K562 (cell line): ENCODE data around the gene TMEM208. TPM values are rescaled to one million over a fixed set of nuclear protein-coding genes. Genes with fewer than 3 reads are reported as not detected.

ENCODE experiments used
- CXXC5 ChIP-seq: fragments of 250-450 bp; sonication (Bioruptor Pico); IDR thresholded peaks from 2 replicates; pipeline ENCODE4 v1.8.0; 2022; ENCODE audit warnings: inconsistent platforms, mild to moderate bottlenecking, moderate library complexity
- GABPA ChIP-seq: fragments of 200-800 bp; sonication (Bioruptor generic); conservative IDR thresholded peaks from 2 replicates; pipeline ENCODE4 v1.6.1; 2016; ENCODE audit warnings: low read depth, missing genetic modification characterization, missing compliant biosample characterization
- HCFC1 ChIP-seq: IDR thresholded peaks from 2 replicates; pipeline ENCODE4 v1.6.1; 2012; ENCODE audit warnings: low read depth, low read length, improper control_type of control experiment
- MXI1 ChIP-seq: IDR thresholded peaks from 2 replicates; pipeline ENCODE4 v1.6.1; 2011; ENCODE audit warnings: low read depth, mild to moderate bottlenecking, improper control_type of control experiment, low read length
- POLR2A ChIP-seq: fragments of 450-650 bp; conservative IDR thresholded peaks from 2 replicates; pipeline ENCODE4 v1.6.1; 2016
- RB1 ChIP-seq: fragments of 450-650 bp; IDR thresholded peaks from 2 replicates; pipeline ENCODE4 v1.6.1; 2017; ENCODE audit warnings: low read depth, mild to moderate bottlenecking
- RBM34 ChIP-seq: fragments of 200-400 bp; formaldehyde crosslinking; IDR thresholded peaks from 2 replicates; pipeline ENCODE4 v1.6.1; 2018; ENCODE audit warnings: low read length, borderline replicate concordance; ENCODE audit not compliant: insufficient read depth
- SMC3 ChIP-seq: conservative IDR thresholded peaks from 2 replicates; pipeline ENCODE4 v1.6.1; 2011; ENCODE audit warnings: low read depth, low read length, improper control_type of control experiment; ENCODE audit not compliant: insufficient read depth
- TEAD4 ChIP-seq, 2 experiments: sonication (generic) in 1 of 2; formaldehyde crosslinking in 1 of 2; IDR thresholded peaks; 2 replicates each; pipeline versions ENCODE4 v1.6.1 to v1.8.0; 2012 to 2022; ENCODE audit warnings: borderline replicate concordance in 1 of 2, inconsistent platforms in 1 of 2, low read length in 1 of 2, mild to moderate bottlenecking in 1 of 2, missing genetic modification reagents in 1 of 2
- ZBTB7A ChIP-seq: IDR thresholded peaks from 2 replicates; pipeline ENCODE4 v1.6.1; 2011; ENCODE audit warnings: low read depth, mild to moderate bottlenecking, low read length, moderate library complexity, borderline replicate concordance; ENCODE audit not compliant: control insufficient read depth
- polyA plus RNA-seq, 8 experiments: library from polyadenylated mRNA; depleted of rRNA in 4 of 8; stranded (reverse) in 5 of 8; unstranded in 3 of 8; fragments of >200 nt; fragmentation: Nextera tagmentation in 2 of 8; fragmentation: Illumina TruSeq in 1 of 8; extraction: Ambion mirVana in 2 of 8; extraction: Trizol in 1 of 8; gene quantifications; 2 replicates each; pipeline versions ENCODE4 v1.2.1 to v1.2.3, GENCODE V29; 2011 to 2014; ENCODE audit warnings: inconsistent platforms in 1 of 8, missing spikeins in 1 of 8
- total RNA-seq, 7 experiments: library from RNA; depleted of rRNA in 6 of 7; stranded (reverse); fragments of >200 nt in 6 of 7; fragmentation: Illumina TruSeq in 2 of 7; extraction: Trizol in 2 of 7; gene quantifications; 2 replicates each; pipeline versions ENCODE4 v1.2.1 to v1.2.3, GENCODE V29; 2011 to 2021; ENCODE audit warnings: low replicate concordance in 1 of 7
- TF ChIP-seq, protein P1 (sequence below): fragments of 450-650 bp; IDR thresholded peaks from 2 replicates; pipeline ENCODE4 v1.6.1; 2018; ENCODE audit not compliant: partially characterized antibody
- TF ChIP-seq, protein P2 (sequence below): fragments of 450-650 bp; IDR thresholded peaks from 2 replicates; pipeline ENCODE4 v1.7.1; 2018; ENCODE audit warnings: mild to moderate bottlenecking, low read depth; ENCODE audit not compliant: partially characterized antibody
- TF ChIP-seq, protein P3 (sequence below): fragments of 450-650 bp; formaldehyde crosslinking; IDR thresholded peaks from 2 replicates; pipeline ENCODE4 v1.4.0; 2020; ENCODE audit warnings: mild to moderate bottlenecking, moderate library complexity
- TF ChIP-seq, protein P4 (sequence below): fragments of 450-650 bp; IDR thresholded peaks from 2 replicates; pipeline ENCODE4 v1.6.1; 2016
- TF ChIP-seq, protein P5 (sequence below): sonication (generic); formaldehyde crosslinking; IDR thresholded peaks from 2 replicates; pipeline ENCODE4 v1.8.0; 2022; ENCODE audit warnings: mild to moderate bottlenecking, missing genetic modification reagents

The TMEM208 gene
- total and polyA plus RNA-seq, 9 of the 15 experiments (the other 6 are each of a cell fraction or from before 2014, with no cell fraction given): 31.8 to 239 (median 54.3) TPM

DNA sequence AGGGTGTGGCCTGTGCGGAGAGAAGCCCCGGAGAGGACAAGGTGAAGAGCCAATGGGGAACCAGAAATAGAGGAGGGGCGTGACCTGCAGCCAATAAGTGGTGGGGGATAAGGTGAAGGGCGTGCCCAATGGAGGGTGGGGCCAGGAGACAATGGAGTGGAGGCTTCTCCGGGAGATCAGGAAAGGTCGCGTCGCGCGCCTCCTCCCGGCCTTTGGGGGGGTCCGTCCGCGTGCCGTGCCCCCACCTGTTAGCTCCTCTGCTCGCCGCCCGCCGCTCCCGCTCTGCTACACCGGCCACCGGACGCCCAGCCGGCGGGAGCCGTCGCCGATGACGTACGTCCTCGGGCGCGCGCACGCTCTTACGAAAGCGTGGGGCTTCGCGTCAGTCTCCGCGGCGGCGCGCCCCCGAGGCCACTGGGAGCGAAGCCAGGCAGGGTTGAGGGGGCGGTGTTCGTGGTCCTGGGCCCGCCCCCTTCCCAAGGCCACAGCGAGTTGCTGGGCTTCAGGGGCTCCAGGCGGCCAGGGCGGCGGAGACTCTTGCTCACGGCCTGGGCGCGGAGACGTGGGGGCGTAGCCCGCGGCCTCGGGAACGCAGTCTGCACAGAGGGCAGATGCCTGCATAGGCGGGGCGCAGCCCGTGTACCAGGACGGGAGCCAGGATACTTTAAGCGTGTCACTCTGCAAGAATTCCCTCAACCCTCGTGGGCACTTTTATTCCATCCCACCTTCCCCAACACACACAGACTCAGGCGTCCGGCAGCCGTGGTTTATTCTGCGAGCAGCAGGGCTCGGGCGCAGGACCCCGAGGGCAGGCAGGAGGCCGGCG is 43.1 kb upstream of the TMEM208 start, which contains the start of gene MATCAP1 (continued):
- TF ChIP-seq, protein P1, sequence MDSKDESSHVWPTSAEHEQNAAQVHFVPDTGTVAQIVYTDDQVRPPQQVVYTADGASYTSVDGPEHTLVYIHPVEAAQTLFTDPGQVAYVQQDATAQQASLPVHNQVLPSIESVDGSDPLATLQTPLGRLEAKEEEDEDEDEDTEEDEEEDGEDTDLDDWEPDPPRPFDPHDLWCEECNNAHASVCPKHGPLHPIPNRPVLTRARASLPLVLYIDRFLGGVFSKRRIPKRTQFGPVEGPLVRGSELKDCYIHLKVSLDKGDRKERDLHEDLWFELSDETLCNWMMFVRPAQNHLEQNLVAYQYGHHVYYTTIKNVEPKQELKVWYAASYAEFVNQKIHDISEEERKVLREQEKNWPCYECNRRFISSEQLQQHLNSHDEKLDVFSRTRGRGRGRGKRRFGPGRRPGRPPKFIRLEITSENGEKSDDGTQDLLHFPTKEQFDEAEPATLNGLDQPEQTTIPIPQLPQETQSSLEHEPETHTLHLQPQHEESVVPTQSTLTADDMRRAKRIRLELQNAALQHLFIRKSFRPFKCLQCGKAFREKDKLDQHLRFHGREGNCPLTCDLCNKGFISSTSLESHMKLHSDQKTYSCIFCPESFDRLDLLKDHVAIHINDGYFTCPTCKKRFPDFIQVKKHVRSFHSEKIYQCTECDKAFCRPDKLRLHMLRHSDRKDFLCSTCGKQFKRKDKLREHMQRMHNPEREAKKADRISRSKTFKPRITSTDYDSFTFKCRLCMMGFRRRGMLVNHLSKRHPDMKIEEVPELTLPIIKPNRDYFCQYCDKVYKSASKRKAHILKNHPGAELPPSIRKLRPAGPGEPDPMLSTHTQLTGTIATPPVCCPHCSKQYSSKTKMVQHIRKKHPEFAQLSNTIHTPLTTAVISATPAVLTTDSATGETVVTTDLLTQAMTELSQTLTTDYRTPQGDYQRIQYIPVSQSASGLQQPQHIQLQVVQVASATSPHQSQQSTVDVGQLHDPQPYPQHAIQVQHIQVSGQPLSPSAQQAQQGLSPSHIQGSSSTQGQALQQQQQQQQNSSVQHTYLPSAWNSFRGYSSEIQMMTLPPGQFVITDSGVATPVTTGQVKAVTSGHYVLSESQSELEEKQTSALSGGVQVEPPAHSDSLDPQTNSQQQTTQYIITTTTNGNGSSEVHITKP: peak; percentile 13
- TF ChIP-seq, protein P2, sequence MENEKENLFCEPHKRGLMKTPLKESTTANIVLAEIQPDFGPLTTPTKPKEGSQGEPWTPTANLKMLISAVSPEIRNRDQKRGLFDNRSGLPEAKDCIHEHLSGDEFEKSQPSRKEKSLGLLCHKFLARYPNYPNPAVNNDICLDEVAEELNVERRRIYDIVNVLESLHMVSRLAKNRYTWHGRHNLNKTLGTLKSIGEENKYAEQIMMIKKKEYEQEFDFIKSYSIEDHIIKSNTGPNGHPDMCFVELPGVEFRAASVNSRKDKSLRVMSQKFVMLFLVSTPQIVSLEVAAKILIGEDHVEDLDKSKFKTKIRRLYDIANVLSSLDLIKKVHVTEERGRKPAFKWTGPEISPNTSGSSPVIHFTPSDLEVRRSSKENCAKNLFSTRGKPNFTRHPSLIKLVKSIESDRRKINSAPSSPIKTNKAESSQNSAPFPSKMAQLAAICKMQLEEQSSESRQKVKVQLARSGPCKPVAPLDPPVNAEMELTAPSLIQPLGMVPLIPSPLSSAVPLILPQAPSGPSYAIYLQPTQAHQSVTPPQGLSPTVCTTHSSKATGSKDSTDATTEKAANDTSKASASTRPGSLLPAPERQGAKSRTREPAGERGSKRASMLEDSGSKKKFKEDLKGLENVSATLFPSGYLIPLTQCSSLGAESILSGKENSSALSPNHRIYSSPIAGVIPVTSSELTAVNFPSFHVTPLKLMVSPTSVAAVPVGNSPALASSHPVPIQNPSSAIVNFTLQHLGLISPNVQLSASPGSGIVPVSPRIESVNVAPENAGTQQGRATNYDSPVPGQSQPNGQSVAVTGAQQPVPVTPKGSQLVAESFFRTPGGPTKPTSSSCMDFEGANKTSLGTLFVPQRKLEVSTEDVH: peak; percentile 88
- TF ChIP-seq GABPA (tag): no peak
- peak; percentile 88 for TF ChIP-seq POLR2A
- peak; percentile 81 for TF ChIP-seq ZBTB7A
- TF ChIP-seq, protein P3, sequence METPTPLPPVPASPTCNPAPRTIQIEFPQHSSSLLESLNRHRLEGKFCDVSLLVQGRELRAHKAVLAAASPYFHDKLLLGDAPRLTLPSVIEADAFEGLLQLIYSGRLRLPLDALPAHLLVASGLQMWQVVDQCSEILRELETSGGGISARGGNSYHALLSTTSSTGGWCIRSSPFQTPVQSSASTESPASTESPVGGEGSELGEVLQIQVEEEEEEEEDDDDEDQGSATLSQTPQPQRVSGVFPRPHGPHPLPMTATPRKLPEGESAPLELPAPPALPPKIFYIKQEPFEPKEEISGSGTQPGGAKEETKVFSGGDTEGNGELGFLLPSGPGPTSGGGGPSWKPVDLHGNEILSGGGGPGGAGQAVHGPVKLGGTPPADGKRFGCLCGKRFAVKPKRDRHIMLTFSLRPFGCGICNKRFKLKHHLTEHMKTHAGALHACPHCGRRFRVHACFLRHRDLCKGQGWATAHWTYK (CRISPR knock-in tag): peak; percentile 11; the same call in 1 of the 2 replicates
- TF ChIP-seq, protein P4, sequence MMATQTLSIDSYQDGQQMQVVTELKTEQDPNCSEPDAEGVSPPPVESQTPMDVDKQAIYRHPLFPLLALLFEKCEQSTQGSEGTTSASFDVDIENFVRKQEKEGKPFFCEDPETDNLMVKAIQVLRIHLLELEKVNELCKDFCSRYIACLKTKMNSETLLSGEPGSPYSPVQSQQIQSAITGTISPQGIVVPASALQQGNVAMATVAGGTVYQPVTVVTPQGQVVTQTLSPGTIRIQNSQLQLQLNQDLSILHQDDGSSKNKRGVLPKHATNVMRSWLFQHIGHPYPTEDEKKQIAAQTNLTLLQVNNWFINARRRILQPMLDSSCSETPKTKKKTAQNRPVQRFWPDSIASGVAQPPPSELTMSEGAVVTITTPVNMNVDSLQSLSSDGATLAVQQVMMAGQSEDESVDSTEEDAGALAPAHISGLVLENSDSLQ: peak; percentile 99
- TF ChIP-seq, protein P5, sequence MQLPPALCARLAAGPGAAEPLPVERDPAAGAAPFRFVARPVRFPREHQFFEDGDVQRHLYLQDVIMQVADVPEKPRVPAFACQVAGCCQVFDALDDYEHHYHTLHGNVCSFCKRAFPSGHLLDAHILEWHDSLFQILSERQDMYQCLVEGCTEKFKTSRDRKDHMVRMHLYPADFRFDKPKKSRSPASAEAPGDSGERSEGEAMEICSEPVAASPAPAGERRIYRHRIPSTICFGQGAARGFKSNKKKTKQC (CRISPR knock-in tag): peak; percentile 55; the same call in 1 of the 2 replicates
- TF ChIP-seq RB1: peak; percentile 83
- 0 out of 2 replicates have a peak, but pooled peaks have one; percentile 50 for TF ChIP-seq RBM34
- TF ChIP-seq MXI1: no peak; the same call in 1 of the 2 replicates
- TF ChIP-seq SMC3: no peak
- TF ChIP-seq HCFC1: 0 out of 2 replicates have a peak, but pooled peaks have one; percentile 23
- TF ChIP-seq TEAD4 (IDR thresholded peaks at IDR 0.05; ENCODE audit: low read length): no peak
- TF ChIP-seq TEAD4 (CRISPR knock-in tag; IDR thresholded peaks at IDR 0.05; ENCODE audit: borderline replicate concordance): peak; percentile 49; the same call in 1 of the 2 replicates
- TF ChIP-seq CXXC5 (CRISPR knock-in tag): peak; percentile 87
